OCI-LY3 (cell line): ENCODE measurements around the gene TRERF1.

Source experiments
- CTCF ChIP-seq: fragments of 200-600, 300-600 bp; sonication (generic); IDR thresholded peaks from 2 replicates; pipeline ENCODE4 v1.5.1; 2014; ENCODE audit warnings: antibody characterized with exemption, low read length, low read depth
- EZH2phosphoT487 ChIP-seq: fragments of 200-600 bp; shearing (Covaris generic); IDR thresholded peaks from 2 replicates; pipeline ENCODE4 v1.6.1; 2018; ENCODE audit warnings: antibody characterized with exemption, mixed run types, low read depth

- no peak for TF ChIP-seq CTCF
- TF ChIP-seq EZH2phosphoT487, result no peak
Measured at GRCh38 chr6:42381850-42382249, 69.9 kb downstream of the TRERF1 start.
